PFSK-1 (cell line): Measurements from ENCODE around the gene ZDHHC20.

Experiments
- FOXP2 ChIP-seq: optimal IDR thresholded peaks from 2 replicates; pipeline ENCODE3; 2011; ENCODE audit warnings: borderline replicate concordance, control low read depth, inconsistent platforms; ENCODE audit not compliant: insufficient read depth; ENCODE audit errors: extremely low read length, extremely low read depth
- POLR2AphosphoS5 ChIP-seq: IDR thresholded peaks from 2 replicates; pipeline ENCODE4 v1.6.1; 2012; ENCODE audit warnings: low read depth, mild to moderate bottlenecking, control low read depth, low read length, moderate library complexity
- SIN3A ChIP-seq: IDR thresholded peaks from 2 replicates; pipeline ENCODE4 v1.6.1; 2012; ENCODE audit warnings: mild to moderate bottlenecking, low read length, moderate library complexity, borderline replicate concordance; ENCODE audit not compliant: insufficient read depth
- TAF1 ChIP-seq: IDR thresholded peaks from 2 replicates; pipeline ENCODE4 v1.6.1; 2012; ENCODE audit warnings: low read length, control low read depth, borderline replicate concordance; ENCODE audit not compliant: insufficient read depth
- TF ChIP-seq, protein P1 (sequence below), 2 experiments: IDR thresholded peaks; 2 replicates each; pipeline versions ENCODE4 v1.6.1 to v1.8.0; 2011 to 2012; ENCODE audit warnings: low read depth in 2 of 2, low read length in 2 of 2, control low read depth in 1 of 2, inconsistent platforms in 1 of 2, mild to moderate bottlenecking in 1 of 2, moderate library complexity in 1 of 2; ENCODE audit not compliant: insufficient read depth in 1 of 2

Gene ZDHHC20

DNA sequence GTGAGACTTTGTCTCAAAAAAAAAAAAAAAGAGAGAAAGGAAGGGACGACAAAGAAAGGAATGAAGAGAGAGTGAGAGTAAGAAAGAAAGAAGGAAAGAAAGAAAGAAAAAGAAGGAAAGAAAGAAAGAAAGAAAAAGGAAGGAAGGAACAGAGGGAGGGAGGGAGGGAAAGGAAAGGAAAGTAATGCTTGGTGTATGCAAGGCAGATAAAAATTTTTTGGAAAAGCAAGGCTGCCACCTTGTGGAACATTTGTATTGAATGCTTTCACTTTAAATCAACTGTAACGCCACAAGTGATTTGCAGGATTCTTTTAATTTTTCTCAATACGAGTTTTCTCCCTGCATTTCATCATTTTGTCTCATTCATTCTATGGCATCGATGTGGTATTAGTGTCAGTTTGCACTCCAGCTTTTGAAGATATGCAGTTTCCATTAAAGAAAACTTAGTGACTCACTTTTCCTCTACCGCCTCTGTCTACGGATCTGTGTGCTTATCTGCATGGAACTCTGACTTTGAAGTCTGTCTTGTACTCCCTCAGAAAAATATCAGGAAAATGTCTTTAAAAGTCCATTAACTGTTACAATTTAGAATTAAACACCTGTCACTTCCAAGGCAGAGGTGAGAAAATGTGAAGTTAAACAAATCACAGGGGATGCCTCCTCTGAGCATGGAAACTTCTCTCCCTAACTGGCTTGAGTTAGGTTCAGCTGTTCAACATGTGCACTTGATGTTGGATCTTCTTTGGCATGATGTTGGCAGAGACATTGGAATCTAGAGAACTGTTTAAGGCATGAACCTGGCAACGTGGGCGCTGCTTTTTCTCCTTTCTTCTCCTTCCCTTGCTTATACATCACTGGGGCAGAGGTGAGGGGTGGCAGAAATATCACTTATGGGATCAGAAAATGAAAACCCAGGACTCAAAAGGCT, 20.0 kb upstream of the ZDHHC20 start:
- TF ChIP-seq TAF1 (no peak), SIN3A (no peak), POLR2AphosphoS5 (no peak)
- TF ChIP-seq, protein P1, sequence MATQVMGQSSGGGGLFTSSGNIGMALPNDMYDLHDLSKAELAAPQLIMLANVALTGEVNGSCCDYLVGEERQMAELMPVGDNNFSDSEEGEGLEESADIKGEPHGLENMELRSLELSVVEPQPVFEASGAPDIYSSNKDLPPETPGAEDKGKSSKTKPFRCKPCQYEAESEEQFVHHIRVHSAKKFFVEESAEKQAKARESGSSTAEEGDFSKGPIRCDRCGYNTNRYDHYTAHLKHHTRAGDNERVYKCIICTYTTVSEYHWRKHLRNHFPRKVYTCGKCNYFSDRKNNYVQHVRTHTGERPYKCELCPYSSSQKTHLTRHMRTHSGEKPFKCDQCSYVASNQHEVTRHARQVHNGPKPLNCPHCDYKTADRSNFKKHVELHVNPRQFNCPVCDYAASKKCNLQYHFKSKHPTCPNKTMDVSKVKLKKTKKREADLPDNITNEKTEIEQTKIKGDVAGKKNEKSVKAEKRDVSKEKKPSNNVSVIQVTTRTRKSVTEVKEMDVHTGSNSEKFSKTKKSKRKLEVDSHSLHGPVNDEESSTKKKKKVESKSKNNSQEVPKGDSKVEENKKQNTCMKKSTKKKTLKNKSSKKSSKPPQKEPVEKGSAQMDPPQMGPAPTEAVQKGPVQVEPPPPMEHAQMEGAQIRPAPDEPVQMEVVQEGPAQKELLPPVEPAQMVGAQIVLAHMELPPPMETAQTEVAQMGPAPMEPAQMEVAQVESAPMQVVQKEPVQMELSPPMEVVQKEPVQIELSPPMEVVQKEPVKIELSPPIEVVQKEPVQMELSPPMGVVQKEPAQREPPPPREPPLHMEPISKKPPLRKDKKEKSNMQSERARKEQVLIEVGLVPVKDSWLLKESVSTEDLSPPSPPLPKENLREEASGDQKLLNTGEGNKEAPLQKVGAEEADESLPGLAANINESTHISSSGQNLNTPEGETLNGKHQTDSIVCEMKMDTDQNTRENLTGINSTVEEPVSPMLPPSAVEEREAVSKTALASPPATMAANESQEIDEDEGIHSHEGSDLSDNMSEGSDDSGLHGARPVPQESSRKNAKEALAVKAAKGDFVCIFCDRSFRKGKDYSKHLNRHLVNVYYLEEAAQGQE (IDR thresholded peaks at IDR 0.05; ENCODE audit: insufficient read depth in 1 of 2, low read depth in 2 of 2, low read length in 2 of 2) = no peak

DNA sequence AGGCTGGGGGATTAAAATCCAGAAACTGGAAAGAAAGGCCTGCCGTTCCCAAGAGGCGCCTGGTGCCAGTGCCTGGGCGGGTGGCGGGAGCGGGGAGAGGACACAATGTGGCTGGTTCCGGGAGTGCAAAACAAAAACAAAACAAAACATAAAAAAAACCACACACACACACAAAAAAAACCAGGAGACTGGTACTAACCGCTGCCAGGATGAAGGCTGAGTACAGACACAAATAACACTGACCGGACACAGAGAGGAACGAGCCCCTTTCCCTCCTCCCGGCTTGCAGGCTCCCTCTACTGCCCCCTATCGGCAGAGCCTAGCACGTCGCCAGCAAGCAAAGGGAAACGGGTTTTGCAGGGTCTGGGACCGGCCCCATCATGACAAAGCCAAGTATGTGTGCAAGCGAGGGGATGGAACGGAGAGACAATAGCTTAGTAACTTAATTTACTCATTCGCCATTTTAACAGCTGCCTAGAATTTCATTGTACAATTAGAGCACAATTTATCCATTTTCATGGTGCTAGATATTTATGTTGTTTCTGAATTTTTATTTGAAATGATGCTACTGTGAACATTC, 17.9 kb upstream of the ZDHHC20 start:
- TF ChIP-seq FOXP2 (no peak), TAF1 (no peak), POLR2AphosphoS5 (no peak), SIN3A (no peak)
- TF ChIP-seq, protein P1 (IDR thresholded peaks at IDR 0.05; ENCODE audit: insufficient read depth in 1 of 2, low read depth in 2 of 2, low read length in 2 of 2) = no peak

DNA sequence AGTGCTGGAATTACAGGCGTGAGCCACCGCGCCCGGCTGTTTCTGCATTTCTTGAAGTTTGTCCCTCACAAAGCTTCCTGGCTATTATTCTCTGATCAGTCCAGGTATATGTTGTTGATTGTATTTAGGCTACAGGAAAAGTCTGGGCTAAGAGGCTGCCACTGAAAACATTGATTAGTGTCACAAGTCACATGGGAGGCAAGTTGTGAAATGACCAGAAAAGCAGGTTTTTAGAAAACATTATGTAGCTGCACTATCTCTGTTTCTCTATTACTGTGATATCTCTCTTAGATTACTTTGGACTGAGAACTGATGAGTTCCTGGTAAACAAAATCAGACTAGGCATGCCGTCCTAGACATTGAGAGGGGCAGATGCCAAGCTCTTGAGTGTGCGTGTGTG, 16.0 kb upstream of the ZDHHC20 start:
- TF ChIP-seq TAF1 = no peak
- no peak for TF ChIP-seq SIN3A
- TF ChIP-seq, protein P1 (IDR thresholded peaks at IDR 0.05; ENCODE audit: insufficient read depth in 1 of 2, low read depth in 2 of 2, low read length in 2 of 2) = no peak
- TF ChIP-seq FOXP2 = no peak
- TF ChIP-seq POLR2AphosphoS5 = no peak

DNA sequence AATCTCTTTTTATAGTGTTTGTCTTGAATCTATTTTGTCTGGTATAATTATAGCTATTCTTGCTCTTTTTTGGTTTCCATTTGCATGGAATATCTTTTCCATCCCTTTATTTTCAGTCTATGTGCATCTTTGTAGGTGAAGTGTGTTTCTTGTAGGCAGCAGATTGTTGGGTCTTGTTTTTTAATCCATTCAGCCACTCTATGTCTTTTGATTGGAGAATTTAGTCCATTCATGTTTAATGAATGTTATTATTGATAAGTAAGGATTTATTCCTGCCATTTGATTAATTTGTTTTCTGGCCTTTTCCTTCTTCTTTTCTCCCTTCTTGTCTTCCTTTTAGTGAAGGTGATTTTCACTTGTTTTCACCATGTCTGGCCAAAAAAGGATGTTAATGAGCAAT, 11.7 kb upstream of the ZDHHC20 start:
- TF ChIP-seq TAF1 (no peak), FOXP2 (no peak), POLR2AphosphoS5 (no peak), SIN3A (no peak)
- TF ChIP-seq, protein P1 (IDR thresholded peaks at IDR 0.05; ENCODE audit: insufficient read depth in 1 of 2, low read depth in 2 of 2, low read length in 2 of 2) = no peak

DNA sequence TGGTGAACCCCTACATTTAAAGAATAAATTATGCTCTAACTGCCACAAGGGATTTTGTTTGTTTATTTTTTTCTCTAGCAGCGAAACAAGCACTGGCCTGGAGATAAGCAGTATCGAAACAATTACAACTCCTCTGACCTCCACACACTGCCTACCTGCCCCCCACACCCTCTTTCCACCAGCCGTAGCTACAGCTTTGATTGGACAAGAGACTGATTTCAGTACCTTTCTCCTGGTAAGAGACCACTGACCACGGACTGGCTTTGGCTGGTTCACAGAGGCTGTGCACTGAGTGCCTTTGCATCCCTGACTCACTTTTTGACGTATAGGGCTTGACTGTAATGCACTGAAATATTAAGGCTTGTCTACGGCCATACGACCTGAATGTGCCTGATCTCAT, 7.4 kb upstream of the ZDHHC20 start:
- TF ChIP-seq SIN3A (no peak), FOXP2 (no peak), POLR2AphosphoS5 (no peak)
